Transverse colon (tissue), 4 donors: ENCODE results near the gene AKAP13.

Experiments used
- CTCF ChIP-seq, 5 experiments: fragments of 200-600 bp in 3 of 5; fragments of 450-650 bp in 2 of 5; sonication (generic) in 3 of 5; IDR thresholded peaks; 1 replicate in 2 of 5; 2 replicates in 3 of 5; pipeline ENCODE4 v1.5.1; 2016 to 2017; ENCODE audit warnings: antibody characterized with exemption in 5 of 5, inconsistent platforms in 3 of 5, mild to moderate bottlenecking in 2 of 5, moderate library complexity in 1 of 5
- POLR2AphosphoS5 ChIP-seq, 3 donors: sonication (generic); formaldehyde crosslinking; IDR thresholded peaks; one replicate each; pipeline ENCODE4 v1.6.1; 2016; ENCODE audit warnings: antibody characterized with exemption in 3 of 3

- TF ChIP-seq POLR2AphosphoS5 (IDR thresholded peaks at IDR 0.05), result no peak
- TF ChIP-seq CTCF (IDR thresholded peaks at IDR 0.05), result no peak
These were observed 46.1 kb downstream of the AKAP13 start for GRCh38 chr15:85426481-85426880.
